Right lung (tissue), 5 donors: ENCODE data around the gene MAPK8IP2. TPM values are rescaled to one million over a fixed set of nuclear protein-coding genes. Genes with fewer than 3 reads are reported as not detected.
"Not testable (repeated sequence)": the region's sequence is repeated elsewhere in the genome, so short reads cannot be mapped to it uniquely, and the experiment has no call there.

ENCODE experiments used
- DNase-seq, 2 donors: peaks; one replicate each; pipeline ENCODE4 v3.0.0-alpha.2; 2013
- polyA plus RNA-seq, 5 donors: library from polyadenylated mRNA; unstranded; fragments of 120-200 nt; gene quantifications; one replicate each; pipeline versions ENCODE4 v1.2.1 to v1.2.3, GENCODE V29; 2013; ENCODE audit warnings: inconsistent platforms in 1 of 5, low replicate concordance in 1 of 5; ENCODE audit not compliant: insufficient read length in 5 of 5, insufficient read depth in 1 of 5

MAPK8IP2 gene
- polyA plus RNA-seq, 5 donors, result 0.56 to 1.1 (median 0.85) TPM

DNA sequence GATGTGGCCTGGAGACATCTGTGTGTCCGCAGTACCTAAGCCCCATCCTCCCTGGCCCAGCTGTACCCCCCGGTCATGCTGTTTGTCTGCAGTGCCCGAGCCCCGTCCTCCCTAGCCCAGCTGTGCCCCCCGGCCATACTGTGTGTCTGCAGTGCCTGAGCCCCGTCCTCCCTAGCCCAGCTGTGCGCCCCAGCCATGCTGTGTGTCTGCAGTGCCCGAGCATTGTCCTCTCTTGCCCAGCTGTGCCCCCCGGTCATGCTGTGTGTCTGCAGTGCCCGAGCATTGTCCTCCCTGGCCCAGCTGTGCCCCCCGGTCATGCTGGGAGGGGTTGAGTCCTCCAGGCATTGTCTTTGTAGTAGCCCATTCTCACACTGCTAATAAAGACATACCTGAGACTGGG is 35.0 kb downstream of the MAPK8IP2 start:
- DNase-seq, result no peak

DNA sequence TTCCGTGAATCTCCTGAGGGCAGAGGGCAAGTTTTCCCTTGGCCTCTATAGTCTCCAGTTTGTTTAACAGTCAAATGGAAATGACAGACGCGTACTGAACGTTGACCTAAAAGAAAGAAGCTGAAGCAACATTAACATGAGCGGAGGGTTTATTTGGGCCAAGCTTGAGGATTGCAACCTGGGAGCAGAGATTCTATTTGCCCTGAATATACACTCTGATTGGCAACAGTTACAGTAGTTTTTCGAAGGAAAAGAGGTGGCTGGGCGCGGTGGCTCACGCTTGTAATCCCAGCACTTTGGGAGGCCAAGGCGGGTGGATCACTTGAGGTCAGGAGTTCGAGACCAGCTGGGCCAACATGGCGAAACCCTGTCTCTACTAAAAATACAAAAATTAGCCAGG is 39.7 kb downstream of the MAPK8IP2 start:
- not testable (repeated sequence) for DNase-seq

DNA sequence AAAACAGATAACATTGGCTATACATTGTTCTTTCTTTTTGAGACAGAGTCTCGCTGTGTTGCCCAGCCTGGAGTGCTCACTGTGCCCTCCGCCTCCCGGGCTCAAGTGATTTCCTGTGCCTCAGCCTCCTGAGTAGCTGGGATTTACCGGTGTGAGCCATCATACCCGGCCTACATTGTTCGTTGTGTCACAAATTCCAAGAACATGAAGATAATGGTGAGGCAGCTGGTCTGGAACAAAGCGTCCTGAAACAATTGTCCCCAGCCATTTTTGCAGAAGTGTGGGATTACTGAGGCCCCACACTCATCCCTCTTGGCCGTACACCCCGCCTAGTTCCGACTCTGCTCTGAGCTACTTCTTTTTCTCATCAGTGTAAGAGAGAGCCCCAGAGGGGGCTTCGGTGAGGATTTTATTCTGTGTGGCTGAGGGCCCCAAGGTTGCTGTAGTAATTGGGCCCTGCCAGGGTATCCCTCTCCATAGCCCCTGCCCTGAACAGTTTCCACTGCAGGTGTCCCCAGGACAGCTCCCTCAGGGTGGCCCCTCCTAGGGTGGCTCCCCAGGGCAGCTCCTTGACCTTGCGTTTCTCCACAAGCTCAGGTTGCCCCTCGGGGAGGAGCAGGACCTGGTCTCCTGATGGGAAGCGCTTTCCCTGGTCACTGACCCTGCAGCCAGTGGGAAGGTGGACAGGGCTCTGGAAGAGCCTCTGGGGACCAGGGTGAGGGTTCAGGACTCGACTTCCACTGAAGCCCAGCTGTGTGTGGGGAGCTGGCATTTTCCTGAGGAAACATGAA is 40.5 kb downstream of the MAPK8IP2 start:
- DNase-seq, result no peak

DNA sequence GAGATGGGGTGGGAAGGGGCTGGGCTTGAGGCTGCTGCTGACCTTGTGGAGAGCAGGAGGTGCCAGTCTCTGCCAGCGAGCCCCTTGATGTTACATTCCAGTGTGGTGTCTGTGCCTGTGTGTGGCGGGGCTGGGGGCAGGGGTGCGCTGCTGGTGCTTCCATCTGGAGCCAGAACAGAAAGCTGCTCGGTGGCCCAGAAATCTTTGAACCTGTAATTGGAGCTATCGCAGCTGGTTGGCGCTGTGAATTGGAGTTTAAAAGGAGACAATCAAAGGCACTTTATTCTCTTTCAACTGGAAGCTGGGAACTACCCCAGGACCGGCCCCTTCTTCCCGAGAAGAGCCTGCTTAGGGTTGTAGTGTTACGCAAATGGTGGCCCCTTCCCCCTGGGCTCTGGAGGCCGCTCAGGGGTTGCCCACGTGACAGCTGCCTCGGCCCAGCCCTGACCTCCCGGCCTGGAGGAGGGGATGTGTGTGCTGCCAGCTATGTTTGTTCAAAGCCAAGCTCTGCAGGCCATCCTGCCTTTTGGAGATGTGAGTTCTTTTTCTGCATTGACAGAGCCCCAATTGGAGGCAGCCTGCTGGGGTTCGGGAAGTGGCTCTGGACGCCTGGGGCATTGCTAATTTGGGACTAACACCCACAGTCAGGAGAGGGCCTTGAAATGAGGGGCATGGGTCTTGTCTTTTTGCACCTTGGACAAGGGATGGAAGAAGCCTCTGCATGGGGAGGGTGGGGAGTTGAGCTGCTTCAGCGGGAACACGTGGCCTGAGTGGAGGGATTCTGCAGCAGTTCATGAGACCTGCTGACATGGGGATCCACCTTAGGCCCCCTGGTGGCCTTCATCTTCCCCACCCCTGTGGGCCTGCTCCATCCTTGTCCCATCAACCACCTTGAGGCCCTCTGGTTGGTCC is 41.4 kb downstream of the MAPK8IP2 start:
- DNase-seq, result peak; percentile 79 to 82

DNA sequence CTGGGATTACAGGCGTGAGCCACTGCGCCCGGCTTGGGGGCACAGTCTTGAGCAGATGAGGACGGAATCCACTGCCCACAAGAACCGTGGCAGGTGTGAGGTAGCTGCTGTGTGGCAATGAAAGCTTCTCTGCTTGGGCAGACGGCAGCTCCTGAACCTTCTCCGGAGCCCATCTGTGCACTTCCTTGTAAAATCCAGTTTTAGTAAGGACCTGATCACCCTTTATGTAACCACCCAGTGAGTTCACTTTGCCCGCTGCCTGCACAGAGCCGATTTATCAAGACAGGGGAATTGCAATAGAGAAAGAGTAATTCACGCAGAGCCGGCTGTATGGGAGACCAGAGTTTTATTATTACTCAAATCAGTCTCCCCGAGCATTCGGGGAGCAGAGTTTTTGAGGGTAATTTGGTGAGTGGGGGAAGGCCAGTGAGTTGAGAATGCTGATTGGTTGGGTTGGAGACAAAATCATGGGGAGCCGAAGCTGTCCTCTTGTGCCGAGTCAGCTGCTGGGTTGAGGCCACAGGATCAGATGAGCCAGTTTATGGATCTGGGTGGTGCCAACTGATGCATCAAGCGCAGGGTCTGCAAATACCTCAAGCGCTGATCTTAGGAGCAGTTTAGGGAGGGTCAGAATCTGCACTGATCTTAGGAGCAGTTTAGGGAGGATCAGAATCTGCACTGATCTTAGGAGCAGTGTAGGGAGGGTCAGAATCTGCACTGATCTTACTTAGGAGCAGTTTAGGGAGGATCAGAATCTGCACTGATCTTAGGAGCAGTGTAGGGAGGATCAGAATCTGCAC is 42.6 kb downstream of the MAPK8IP2 start:
- not testable (repeated sequence) for DNase-seq

DNA sequence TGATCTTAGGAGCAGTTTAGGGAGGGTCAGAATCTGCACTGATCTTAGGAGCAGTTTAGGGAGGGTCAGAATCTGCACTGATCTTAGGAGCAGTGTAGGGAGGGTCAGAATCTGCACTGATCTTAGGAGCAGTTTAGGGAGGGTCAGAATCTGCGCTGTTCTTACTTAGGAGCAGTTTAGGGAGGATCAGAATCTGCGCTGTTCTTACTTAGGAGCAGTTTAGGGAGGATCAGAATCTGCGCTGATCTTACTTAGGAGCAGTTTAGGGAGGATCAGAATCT is 43.2 kb downstream of the MAPK8IP2 start:
- not testable (repeated sequence) for DNase-seq

DNA sequence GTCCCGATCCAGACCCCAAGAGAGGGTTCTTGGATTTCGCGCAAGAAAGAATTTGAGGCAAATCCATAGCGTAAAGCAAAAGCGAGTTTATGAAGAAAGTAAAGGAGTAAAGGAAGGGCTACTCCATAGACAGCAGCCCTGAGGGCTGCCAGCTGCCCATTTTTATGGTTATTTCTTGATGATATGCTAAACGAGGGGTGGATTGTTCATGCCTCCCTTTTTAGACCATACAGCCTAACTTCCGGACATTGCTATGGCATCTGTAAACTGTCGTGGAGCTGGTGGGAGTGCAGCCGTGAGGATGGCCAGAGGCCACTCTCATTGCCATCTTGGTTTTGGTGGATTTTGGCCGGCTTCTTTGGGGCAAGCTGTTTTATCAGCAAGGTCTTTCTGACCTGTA is 52.7 kb downstream of the MAPK8IP2 start:
- DNase-seq, result no peak

DNA sequence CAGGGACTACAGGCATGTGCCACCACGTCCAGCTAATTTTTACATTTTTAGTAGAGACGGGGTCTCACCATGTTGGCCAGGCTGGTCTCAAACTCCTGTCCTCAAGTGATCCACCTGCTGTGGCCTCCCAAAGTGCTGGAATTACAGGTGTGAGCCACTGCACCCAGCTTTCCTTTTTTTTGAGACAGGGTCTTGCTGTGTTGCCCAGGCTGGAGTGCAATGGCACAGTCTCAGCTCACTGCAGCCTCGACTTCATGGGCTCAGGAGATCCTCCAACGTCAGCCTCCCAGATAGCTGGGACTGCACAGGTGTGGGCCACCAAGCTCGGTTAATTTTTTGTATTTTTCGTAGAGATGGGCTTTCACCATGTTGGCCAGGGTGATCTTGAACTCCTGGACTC is 54.1 kb downstream of the MAPK8IP2 start:
- not testable (repeated sequence) for DNase-seq

DNA sequence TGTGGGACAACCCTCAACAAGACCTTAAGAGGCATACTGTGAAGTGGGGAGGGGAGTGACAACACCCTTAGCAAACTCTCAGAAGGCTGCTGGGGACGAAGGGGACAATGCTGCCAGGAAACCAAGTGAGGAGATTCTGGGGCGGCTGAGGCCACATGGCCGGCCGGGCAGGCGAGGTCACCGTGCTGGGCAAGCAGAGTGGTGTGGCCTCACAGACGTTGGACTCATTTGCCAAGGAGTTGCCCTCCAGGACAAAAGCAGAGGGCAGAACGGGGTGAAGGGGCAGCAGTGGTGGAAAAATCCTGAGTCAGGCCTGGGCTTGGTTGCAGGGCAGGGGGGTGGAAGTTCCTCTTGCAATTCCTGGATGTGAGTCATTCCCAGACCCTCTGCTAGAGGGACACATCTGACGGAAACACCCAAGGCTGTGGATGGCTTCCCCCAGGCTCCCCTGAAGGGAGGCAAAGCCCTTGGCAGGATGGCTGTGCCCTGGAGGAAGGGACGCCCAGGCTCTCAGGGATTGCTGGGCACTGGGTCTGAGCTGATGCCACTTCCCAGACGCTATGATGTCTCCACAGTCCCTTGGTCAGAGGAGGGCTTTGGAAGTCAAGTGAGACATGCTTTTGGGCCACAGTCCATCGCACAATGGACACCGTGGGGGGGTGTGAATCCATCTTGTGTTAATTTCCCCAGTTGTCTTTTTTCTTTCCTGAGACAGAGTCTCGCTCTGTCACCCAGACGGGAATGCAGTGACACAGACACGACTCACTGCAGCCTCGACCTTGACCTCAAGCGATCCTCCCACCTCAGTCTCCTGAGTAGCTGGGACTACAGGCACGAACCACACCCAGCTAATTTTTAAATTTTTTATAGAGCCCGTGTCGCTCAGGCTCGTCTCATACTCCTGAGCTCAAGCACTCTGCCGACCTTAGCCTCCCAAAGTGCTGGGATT is 55.8 kb downstream of the MAPK8IP2 start:
- no peak for DNase-seq

DNA sequence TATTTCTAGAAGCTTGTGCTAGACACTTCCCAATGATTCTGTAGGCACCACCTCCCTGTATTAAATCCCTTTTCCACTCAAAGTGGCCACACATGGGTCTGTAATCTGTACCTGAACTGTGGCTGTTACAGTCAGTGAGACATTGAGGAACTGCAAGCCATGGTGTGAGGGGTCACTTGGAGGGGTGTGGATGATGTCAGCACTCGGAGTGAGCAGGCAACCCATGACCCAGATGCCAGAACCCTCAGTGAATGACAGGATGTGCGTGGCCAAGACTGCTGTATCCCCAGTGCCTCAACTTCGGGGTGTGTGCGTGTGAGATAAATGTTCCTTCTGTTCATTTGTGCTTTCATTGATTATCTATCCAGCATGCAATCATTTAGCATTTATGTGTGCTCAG is 57.3 kb downstream of the MAPK8IP2 start:
- DNase-seq, result no peak

DNA sequence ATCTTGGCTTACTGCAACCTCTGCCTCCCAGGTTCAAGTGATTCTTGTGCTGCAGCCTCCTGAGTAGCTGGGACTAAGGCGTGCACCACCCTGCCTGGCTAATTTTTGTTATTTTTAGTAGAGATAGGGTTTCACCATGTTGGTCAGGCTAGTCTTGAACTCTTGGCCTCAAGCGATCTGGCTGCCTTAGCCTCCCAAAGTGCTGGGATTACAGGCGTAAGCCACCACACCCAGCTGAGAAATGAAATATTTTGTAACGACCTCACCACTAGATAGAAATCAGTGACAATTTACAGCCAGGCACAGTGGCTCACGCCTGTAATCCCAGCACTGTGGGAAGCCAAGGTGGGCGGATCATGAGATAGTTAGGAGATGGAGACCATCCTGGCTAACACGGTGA is 59.1 kb downstream of the MAPK8IP2 start:
- not testable (repeated sequence) for DNase-seq

DNA sequence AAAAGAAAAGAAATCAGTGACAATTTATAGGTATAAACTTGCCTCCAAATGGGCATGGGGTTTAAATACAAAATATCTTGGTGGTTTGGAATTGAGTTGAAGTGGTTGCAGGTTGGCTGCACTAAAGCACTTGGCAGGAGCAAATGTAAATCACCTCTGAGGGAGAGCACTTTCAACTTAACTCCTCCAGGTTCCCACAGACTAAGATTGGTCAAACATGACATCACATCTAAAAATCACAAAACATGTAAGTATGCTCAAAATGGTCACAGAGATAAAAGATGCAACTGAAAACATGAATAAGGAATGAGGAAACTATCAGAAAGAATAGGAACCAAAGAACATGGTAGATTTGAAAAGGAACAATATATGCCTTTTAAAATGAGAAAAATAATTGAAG is 59.7 kb downstream of the MAPK8IP2 start:
- no peak for DNase-seq

Other genes starting within 250 kb of the MAPK8IP2 start
- 10 to 100 TPM; 22.9 to 48.0 (median 37.1) TPM for gene SBF1, start 125.8 kb upstream of the MAPK8IP2 start, polyA plus RNA-seq
- under 1 TPM; 0.21 to 0.85 (median 0.37) TPM for gene ADM2, start 119.2 kb upstream of the MAPK8IP2 start, polyA plus RNA-seq
- under 1 TPM in 3 of 5 donors, not detected in 2; 0.08 to 0.18 (median 0.08) TPM for gene MIOX, start 113.9 kb upstream of the MAPK8IP2 start, polyA plus RNA-seq
- 10 to 100 TPM; 26.9 to 75.0 (median 45.1) TPM for gene LMF2, start 93.1 kb upstream of the MAPK8IP2 start, polyA plus RNA-seq
- gene NCAPH2, start 92.6 kb upstream of the MAPK8IP2 start, polyA plus RNA-seq, result 10 to 100 TPM; 35.9 to 54.8 (median 43.3) TPM
- gene SCO2, start 75.2 kb upstream of the MAPK8IP2 start, polyA plus RNA-seq, result 1 to 10 TPM in 4 of 5 donors, under 1 TPM in 1; 0.33 to 5.9 (median 2.0) TPM
- 1 to 10 TPM; 1.9 to 6.9 (median 3.2) TPM for gene TYMP, start 70.8 kb upstream of the MAPK8IP2 start, polyA plus RNA-seq
- under 1 TPM in 2 of 5 donors, not detected in 3; 0.04 to 0.05 TPM for gene KLHDC7B, start 54.9 kb upstream of the MAPK8IP2 start, polyA plus RNA-seq
- gene SYCE3, start 37.9 kb upstream of the MAPK8IP2 start, polyA plus RNA-seq, result not detected
- gene CPT1B, start 22.4 kb upstream of the MAPK8IP2 start, polyA plus RNA-seq, result 10 to 100 TPM in 4 of 5 donors, 1 to 10 TPM in 1; 8.8 to 12.4 (median 12.1) TPM
- gene CHKB, start 17.9 kb upstream of the MAPK8IP2 start, polyA plus RNA-seq, result 10 to 100 TPM; 75.5 to 84.8 (median 82.1) TPM
- gene ARSA, start 27.4 kb downstream of the MAPK8IP2 start, polyA plus RNA-seq, result 10 to 100 TPM; 14.2 to 27.7 (median 18.1) TPM
- gene SHANK3, start 72.0 kb downstream of the MAPK8IP2 start, polyA plus RNA-seq, result 10 to 100 TPM; 14.0 to 35.7 (median 22.7) TPM
- under 1 TPM; 0.26 to 0.54 (median 0.37) TPM for gene ACR, start 137.4 kb downstream of the MAPK8IP2 start, polyA plus RNA-seq
- 10 to 100 TPM; 57.2 to 74.9 (median 58.8) TPM for gene RABL2B, start 182.8 kb downstream of the MAPK8IP2 start, polyA plus RNA-seq